OCI-LY1 (cell line): ENCODE measurements around the gene ANKIB1.

Source experiments
- CTCF ChIP-seq: fragments of 200-600 bp; sonication (generic), shearing (Covaris generic); IDR thresholded peaks from 2 replicates; pipeline ENCODE4 v1.5.1; 2017; ENCODE audit warnings: mild to moderate bottlenecking, antibody characterized with exemption, low read length, moderate library complexity, mixed read lengths
- EZH2 ChIP-seq: fragments of 200-600 bp; sonication (generic), shearing (Covaris generic); IDR thresholded peaks from 2 replicates; pipeline ENCODE4 v1.8.0; 2017; ENCODE audit warnings: borderline replicate concordance, mixed run types, mild to moderate bottlenecking, antibody characterized with exemption, low read length, moderate library complexity, mixed read lengths

- TF ChIP-seq CTCF (no peak), EZH2 (no peak)
These were observed 89.8 kb downstream of the ANKIB1 start for GRCh38 chr7:92335574-92335973.
